ENCODE results near the gene EMC1. TPM values are rescaled to one million over a fixed set of nuclear protein-coding genes. Genes with fewer than 3 reads are reported as not detected.

EMC1 gene
- polyA plus RNA-seq, 3 donors: 14.7 to 27.1 (median 18.5) TPM

GRCh38 chr1:19213580-19213979, 37.7 kb downstream of the EMC1 start:
- Histone ChIP-seq H3K4me2 (replicated peaks; ENCODE audit: extremely low read depth, low read length, poor library complexity, severe bottlenecking) (no peak overlapping the region), H3K4me3 (replicated peaks in 1 of 3; ENCODE audit: low read depth in 2 of 3, low read length in 3 of 3) (no peak overlapping the region), H2AFZ (ENCODE audit: insufficient read depth, low read depth, low read length, poor library complexity, severe bottlenecking) (no peak overlapping the region), H3K27ac (ENCODE audit: low read depth in 1 of 2, low read length in 2 of 2) (peak overlapping the region in 1 of 2 donors; percentile 23), H3K9ac (ENCODE audit: insufficient read depth, low read length, poor library complexity, severe bottlenecking) (no peak overlapping the region), H3K9me3 (replicated peaks in 1 of 2; ENCODE audit: control insufficient read depth in 1 of 2, insufficient read depth in 1 of 2, low read length in 2 of 2) (no peaks in the 10 kb centered on the region), H3K79me2 (ENCODE audit: insufficient read depth, low read length) (peaks cover 99% of the 10 kb centered on the region), H3K4me1 (ENCODE audit: control insufficient read depth in 1 of 2, insufficient read depth in 2 of 2, low read length in 2 of 2) (peaks cover 21 to 30% of the 10 kb centered on the region in 2 donors), H3K36me3 (replicated peaks in 1 of 2; ENCODE audit: control insufficient read depth in 1 of 2, insufficient read depth in 2 of 2, low read length in 2 of 2) (peaks cover 19 to 53% of the 10 kb centered on the region in 2 donors), H4K20me1 (ENCODE audit: insufficient read depth, low read length) (peaks cover 22% of the 10 kb centered on the region), H3K27me3 (ENCODE audit: control insufficient read depth in 2 of 2, insufficient read depth in 2 of 2, low read length in 2 of 2) (no peaks in the 10 kb centered on the region)
- no peak overlapping the region for H3K4me3 Mint-ChIP-seq
- H3K27ac Mint-ChIP-seq: no peak overlapping the region
- intact Hi-C loops (cut with micrococcal nuclease): no loop called here
- peaks cover 29% of the 10 kb centered on the region for H3K4me1 Mint-ChIP-seq
- no peaks in the 10 kb centered on the region for H3K9me3 Mint-ChIP-seq
- no peak for TF ChIP-seq CTCF (IDR thresholded peaks at IDR 0.05)
- no peaks in the 10 kb centered on the region for H3K27me3 Mint-ChIP-seq (ENCODE audit: low read depth in 3 of 3)
- no peak for DNase-seq
- no CpG with 5 or more reads among the region's 1 CpG for WGBS (ENCODE audit: insufficient coverage)
- peaks cover 33 to 46% of the 10 kb centered on the region in 2 donors for H3K36me3 Mint-ChIP-seq

GRCh38 chr1:19212167-19212566, 39.2 kb downstream of the EMC1 start:
- H3K27ac ChIP-seq (ENCODE audit: low read depth in 1 of 2, low read length in 2 of 2): peak overlapping the region in 1 of 2 donors; percentile 53
- peaks cover 31% of the 10 kb centered on the region for H4K20me1 ChIP-seq (ENCODE audit: insufficient read depth, low read length)
- no peak overlapping the region for H3K9ac ChIP-seq (ENCODE audit: insufficient read depth, low read length, poor library complexity, severe bottlenecking)
- no peaks in the 10 kb centered on the region for H3K27me3 ChIP-seq (ENCODE audit: control insufficient read depth in 2 of 2, insufficient read depth in 2 of 2, low read length in 2 of 2)
- no peaks in the 10 kb centered on the region for H3K9me3 ChIP-seq (replicated peaks in 1 of 2; ENCODE audit: control insufficient read depth in 1 of 2, insufficient read depth in 1 of 2, low read length in 2 of 2)
- H3K79me2 ChIP-seq (ENCODE audit: insufficient read depth, low read length): peaks cover 99% of the 10 kb centered on the region
- H3K27ac Mint-ChIP-seq: peak overlapping the region in 3 of 7 donors; percentile 41 to 50 (median 46)
- no peak overlapping the region for H3K4me3 ChIP-seq (replicated peaks in 1 of 3; ENCODE audit: low read depth in 2 of 3, low read length in 3 of 3)
- H3K27me3 Mint-ChIP-seq (ENCODE audit: low read depth in 3 of 3): no peaks in the 10 kb centered on the region
- H3K4me1 ChIP-seq (ENCODE audit: control insufficient read depth in 1 of 2, insufficient read depth in 2 of 2, low read length in 2 of 2): peaks cover 21 to 37% of the 10 kb centered on the region in 2 donors
- H3K4me1 Mint-ChIP-seq: peaks cover 41% of the 10 kb centered on the region
- intact Hi-C loops (cut with micrococcal nuclease): no loop called here
- H3K9me3 Mint-ChIP-seq: no peaks in the 10 kb centered on the region
- peaks cover 24 to 34% of the 10 kb centered on the region in 2 donors for H3K36me3 Mint-ChIP-seq
- no peak overlapping the region for H2AFZ ChIP-seq (ENCODE audit: insufficient read depth, low read depth, low read length, poor library complexity, severe bottlenecking)
- H3K36me3 ChIP-seq (replicated peaks in 1 of 2; ENCODE audit: control insufficient read depth in 1 of 2, insufficient read depth in 2 of 2, low read length in 2 of 2): peaks cover 9 to 39% of the 10 kb centered on the region in 2 donors
- no peak for DNase-seq
- no peak overlapping the region for H3K4me2 ChIP-seq (replicated peaks; ENCODE audit: extremely low read depth, low read length, poor library complexity, severe bottlenecking)
- no peak for TF ChIP-seq CTCF (IDR thresholded peaks at IDR 0.05)
- no peak overlapping the region for H3K4me3 Mint-ChIP-seq

Data from CD14-positive monocyte (primary cell).